GM18505 (cell line): ENCODE results near the gene CDKN2AIPNL.
"Not testable (repeated sequence)": the region's sequence is repeated elsewhere in the genome, so short reads cannot be mapped to it uniquely, and the experiment has no call there.

Experiments used
- ATAC-seq: cut with Tn5 transposase; IDR thresholded peaks from one replicate; pipeline ENCODE4 v1.9.1; 2021; ENCODE audit not compliant: unreplicated experiment
- POLR2A ChIP-seq: IDR thresholded peaks from 4 replicates; pipeline ENCODE4 v1.6.1; 2011; ENCODE audit warnings: borderline replicate concordance; ENCODE audit not compliant: insufficient read depth, insufficient read length; ENCODE audit errors: extremely low read depth

Gene CDKN2AIPNL

DNA sequence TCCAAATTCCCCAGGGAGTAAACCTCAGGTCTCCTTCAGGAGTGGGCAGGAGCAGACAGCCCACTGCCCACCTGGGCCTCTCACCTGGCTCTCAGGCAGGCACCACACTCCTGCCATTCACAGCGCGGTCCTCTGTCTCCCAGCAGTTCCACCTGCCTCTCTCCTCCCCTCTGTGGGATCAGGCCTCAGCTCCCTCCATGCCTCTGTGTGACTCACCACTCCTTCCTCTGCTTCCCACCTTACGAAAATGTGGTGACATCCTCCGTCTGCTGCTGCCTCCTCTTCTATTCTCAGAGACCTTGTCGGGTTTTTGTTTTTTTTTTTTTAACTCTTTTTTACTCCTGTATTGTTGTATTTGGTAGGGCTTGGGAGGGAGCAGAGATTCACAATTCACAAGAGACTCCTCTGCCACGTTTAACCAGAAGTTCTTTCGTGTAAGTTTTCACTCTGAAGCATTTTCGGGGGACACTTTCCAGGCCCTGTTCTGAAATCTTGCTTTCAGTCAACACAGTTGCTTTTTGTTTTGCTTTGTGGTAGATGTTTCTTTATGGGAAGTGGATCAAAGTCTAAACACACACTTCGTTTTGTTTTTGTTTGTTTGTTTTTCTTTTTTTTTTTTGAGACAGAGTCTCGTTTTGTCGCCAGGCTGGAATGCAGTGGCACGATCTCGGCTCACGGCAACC, 21.1 kb upstream of the CDKN2AIPNL start:
- no peak for ATAC-seq
- TF ChIP-seq POLR2A, result no peak

DNA sequence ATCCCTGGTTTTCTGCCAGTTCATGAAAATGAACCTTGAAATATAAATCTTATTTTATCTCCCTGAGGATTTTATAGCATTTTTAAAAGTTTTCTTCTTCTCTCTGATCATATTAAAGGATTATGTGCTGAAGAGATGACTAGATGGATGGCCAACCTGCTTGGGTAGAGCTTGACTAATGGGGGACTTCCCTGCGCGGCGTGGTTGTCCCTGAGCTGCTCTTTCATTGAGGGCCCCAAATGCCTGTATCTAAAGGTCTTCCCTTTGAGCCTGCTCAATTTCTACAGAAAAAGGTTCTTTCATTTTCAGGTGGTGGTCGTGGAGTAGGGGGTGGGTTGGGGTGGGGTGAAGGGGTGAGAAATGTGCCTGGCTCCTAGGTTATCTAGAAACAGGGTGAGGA, 20.5 kb upstream of the CDKN2AIPNL start:
- no peak for ATAC-seq
- no peak for TF ChIP-seq POLR2A

DNA sequence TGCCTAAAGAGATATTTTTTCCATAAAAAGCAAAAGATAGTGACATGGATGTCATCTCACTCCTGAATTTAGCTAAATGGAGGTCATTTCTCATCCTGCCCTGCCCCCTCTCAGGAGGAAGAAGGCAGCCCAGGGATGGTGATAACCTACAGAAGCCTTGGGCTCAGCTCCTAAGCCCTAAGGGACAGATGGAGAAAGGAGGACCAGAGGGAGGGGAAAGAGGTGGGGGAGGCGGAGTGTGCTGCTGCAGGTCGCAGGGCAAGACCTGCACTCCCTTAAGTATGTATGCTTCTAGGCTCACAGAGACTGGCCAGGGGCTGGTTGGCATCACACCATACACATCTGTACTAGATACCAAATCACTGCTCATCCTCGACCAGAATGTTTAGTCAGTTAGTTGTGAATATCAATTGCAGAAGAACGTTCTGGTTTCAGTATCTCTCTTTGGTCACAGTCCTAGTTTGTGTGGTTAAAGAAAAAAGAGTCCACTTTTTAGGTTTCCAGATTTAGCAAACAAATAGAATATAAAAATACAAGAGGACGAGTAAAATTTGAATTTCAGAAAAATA, 18.4 kb upstream of the CDKN2AIPNL start:
- no peak for ATAC-seq
- no peak for TF ChIP-seq POLR2A

DNA sequence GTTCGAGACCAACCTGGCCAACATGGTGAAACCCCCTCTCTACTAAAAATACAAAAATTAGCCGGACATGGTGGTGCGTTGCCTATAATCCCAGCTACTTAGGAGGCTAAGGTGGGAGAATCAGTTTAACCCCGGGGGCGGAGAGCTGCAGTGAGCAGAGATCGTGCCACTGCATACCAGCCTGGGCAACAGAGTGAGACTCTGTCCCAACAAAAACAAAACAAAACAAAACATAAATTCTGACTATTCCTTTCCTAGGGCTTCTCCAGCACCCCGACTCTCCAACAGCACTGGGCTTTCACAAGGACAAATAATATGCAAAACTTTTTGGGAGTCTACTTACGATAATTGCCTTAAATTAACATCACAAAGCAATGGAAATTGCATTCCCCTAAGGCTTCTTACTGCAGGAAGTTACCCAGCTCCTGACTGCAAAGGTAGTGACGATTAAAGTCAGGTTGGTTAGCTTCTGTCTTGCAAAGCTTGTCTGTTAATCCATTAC, 15.9 kb upstream of the CDKN2AIPNL start:
- TF ChIP-seq POLR2A, result no peak

DNA sequence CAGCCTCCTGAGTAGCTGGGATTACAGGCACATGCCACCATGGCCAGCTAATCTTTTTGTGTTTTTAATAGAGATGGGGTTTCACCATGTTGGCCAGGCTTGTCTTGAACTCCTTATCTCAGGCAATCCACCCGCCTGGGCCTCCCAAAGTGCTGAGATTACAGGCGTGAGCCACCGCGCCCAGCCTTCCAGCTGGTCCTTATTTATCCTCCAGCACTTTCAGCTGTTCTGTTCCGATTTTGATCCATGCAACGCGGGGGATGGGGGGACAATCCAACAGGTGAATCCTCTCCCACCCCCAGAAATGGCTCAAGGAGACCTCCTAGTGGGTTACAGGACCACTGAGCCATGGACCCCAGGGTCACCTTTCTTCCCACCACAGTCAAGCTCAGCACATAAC, 14.7 kb upstream of the CDKN2AIPNL start:
- no peak for ATAC-seq
- TF ChIP-seq POLR2A, result no peak

More for the DNA sequence above, 15.9 kb upstream of the CDKN2AIPNL start:
- no peak for ATAC-seq

DNA sequence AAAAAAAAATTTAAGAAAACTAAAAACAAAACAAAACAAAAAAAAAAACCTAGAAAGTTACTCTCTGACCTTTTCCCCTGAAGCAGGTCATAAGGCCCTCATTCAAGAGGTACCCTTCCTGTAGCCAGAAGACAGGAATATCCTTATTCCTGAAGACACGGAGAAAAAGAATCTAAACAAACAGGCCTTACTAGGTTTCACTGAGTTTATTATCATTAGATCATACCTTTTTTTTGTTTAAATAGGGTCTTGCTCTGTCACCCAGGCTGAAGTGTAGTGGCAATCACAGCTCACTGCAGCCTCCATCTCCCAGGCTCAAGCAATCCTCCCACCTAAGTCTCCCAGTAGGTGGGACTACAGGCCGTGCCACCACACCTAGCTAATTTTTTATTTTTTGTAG, 11.7 kb upstream of the CDKN2AIPNL start:
- no peak for ATAC-seq
- TF ChIP-seq POLR2A, result no peak

DNA sequence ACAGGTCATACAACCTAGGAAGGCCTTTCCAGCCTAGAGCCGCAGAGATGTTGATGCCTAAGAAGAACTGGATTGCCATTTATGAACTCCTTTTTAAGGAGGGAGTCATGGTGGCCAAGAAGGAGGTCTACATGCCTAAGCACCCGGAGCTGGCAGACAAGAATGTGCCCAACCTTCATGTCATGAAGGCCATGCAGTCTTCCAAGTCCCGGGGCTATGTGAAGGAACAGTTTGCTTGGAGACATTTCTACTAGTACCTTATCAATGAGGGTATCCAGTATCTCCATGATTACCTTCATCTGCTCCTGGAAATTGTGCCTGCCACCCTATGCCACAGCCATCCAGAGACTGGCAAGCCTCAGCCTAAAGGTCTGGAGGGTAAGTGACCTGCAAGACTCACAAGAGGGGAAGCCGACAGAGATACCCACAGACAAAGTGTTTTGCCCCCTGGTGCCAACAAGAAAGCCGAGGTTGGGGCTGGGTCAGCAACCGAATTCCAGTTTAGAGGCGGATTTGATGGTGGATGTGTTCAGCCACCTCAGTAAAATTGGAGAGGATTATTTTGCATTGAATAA, 11.2 kb upstream of the CDKN2AIPNL start:
- no peak for TF ChIP-seq POLR2A

DNA sequence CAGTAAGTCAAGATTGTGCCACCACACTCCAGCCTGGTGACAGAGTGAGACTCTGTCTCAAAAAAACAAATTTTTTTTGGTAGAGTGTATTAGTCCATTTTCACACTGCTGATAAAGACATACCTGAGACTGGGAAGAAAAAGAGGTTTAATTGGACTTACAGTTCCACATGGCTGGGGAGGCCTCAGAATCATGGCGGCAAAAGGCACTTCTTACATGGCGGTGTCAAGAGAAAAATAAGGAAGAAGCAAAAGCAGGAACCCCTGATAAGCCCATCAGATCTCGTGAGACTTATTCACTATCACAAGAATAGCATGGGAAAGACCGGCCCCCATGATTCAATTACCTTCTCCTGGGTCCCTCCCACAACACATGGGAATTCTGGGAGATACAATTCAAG, 9.4 kb upstream of the CDKN2AIPNL start:
- not testable (repeated sequence) for ATAC-seq

More for the DNA sequence above, 11.2 kb upstream of the CDKN2AIPNL start:
- no peak for ATAC-seq

DNA sequence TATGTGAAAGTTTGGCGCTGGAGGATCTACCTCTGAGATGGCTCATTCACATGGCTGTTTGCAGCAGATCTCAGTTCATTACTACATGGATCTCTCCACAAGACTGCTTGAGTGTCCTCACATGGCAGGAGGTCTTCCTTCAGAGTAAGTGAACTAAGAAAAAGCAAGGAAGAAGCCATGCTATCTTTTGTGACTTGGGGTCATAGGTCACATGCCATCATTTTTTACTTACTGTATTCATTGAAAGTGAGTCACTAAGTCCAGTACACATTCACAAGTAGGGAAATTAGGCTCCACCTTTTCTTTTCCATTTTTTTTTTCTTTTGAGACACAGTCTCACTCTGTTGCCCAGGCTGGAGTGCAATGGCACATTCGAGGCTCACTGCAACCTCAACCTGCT, 8.7 kb upstream of the CDKN2AIPNL start:
- no peak for ATAC-seq
- TF ChIP-seq POLR2A, result no peak

DNA sequence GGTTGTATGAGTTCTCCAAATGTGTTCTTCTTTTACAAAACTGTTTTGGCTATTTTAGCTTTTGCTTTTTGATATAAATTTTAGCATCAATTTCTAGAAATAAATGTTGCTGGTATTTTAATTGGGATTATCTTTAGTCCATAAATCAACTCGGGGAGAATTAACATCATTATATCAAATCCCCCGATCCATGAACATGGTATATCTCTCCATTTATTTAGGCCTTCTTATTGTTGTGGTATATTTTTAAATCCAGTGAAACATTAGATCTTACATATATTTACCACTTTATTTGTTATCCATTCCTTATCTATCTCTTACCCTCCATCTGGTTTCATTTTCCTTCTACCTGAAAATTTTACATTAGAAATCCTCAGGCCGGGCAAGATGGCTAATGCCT, 7.3 kb upstream of the CDKN2AIPNL start:
- ATAC-seq, result no peak
- TF ChIP-seq POLR2A, result no peak

DNA sequence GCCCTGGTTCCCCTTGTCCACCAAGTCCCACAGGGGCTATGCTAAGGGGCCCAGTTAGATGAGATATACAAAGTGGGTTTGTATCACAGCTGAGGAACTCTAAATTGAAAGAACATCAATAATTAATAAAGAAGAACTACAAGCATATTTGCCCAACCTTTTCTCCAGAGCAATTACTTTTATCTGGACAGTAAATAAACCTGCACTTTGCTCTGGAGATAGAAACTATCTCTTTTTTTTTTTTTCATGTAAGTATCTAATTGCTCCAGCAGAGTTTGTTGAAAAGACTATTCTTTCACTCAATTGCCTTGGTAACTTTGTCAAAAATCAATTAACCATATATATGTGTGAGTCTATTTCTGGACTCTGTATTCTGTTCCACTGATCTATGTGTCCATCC, 6.0 kb upstream of the CDKN2AIPNL start:
- ATAC-seq, result no peak
- no peak for TF ChIP-seq POLR2A

DNA sequence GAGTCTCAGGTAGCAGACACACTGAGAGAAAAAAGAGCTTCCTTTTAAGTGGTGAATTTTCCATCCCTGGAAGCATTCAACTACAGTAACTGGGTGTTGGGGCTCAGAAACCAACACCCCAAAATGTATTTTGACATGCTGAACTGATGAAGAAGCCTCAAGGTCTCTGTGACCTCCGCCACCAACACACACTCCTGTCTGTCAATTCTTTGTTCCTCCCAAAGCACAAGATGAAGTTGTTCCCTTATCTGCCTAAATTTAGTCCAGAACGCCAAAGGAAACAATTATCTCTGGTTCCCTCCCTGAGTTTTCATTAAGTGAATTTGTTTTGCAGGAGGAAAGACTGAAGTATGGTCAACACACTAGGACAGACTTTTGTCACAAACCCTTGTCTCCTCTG, 1.4 kb upstream of the CDKN2AIPNL start:
- no peak for TF ChIP-seq POLR2A
- no peak for ATAC-seq

DNA sequence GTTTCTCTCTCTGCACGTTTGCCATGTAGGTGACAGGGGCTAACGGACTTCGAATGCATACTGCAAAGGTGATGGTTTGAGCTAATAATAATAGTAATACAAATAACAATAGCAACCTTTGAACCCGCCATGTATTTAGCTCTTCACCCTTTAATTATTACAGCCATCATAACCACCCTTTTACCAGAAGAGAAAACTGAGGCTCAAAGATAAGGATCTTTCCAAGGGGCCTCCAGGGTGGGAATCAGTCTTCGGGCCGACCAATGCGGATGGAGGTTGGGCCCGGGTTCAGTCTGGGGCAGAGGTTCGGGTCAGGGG, 494 bp downstream of the CDKN2AIPNL start:
- no peak for TF ChIP-seq POLR2A
- ATAC-seq, result no peak

DNA sequence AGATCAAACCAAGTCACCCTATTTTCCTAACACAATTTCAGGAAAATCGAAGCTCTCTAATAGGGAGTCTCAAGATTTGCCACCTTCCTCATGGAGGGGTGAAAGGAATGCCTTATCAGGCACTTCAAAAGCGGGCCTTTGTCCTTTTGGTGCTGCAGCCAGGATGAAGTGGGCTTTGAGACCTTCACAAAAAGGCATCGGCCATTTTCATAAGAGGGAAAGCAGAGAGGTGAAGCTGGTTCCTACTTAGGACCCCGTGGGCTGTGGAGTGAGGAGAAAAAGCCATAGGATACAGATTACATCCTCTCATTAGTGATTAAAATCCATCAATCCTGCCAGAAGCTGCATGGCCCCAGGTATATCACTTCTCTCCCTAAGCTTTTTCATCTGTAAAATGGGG, 859 bp downstream of the CDKN2AIPNL start:
- no peak for TF ChIP-seq POLR2A

More for the DNA sequence above, 859 bp downstream of the CDKN2AIPNL start:
- no peak for ATAC-seq
